Osteoblast (primary cell): ENCODE measurements around the gene PSMD14. TPM values are rescaled to one million over a fixed set of nuclear protein-coding genes. Genes with fewer than 3 reads are reported as not detected.

Experiments used
- DNase-seq: peaks from one replicate; pipeline ENCODE4 v3.0.0; 2011; ENCODE audit warnings: low spot score, mixed read lengths; ENCODE audit not compliant: insufficient read length; ENCODE audit errors: missing footprints
- H2AFZ ChIP-seq: 2 replicates; pipeline ENCODE4 v1.6.0; 2011; ENCODE audit warnings: mild to moderate bottlenecking, low read length
- H3K27ac ChIP-seq: 2 replicates; pipeline ENCODE4 v1.5.1; 2011; ENCODE audit warnings: mild to moderate bottlenecking, low read depth, low read length, moderate library complexity
- H3K27me3 ChIP-seq: 2 replicates; pipeline ENCODE4 v1.6.0; 2012; ENCODE audit warnings: mild to moderate bottlenecking, control low read depth, inconsistent platforms, low read length, moderate library complexity; ENCODE audit not compliant: insufficient read depth
- H3K36me3 ChIP-seq: 2 replicates; pipeline ENCODE4 v1.5.1; 2011; ENCODE audit warnings: mild to moderate bottlenecking, low read length, control low read depth, moderate library complexity; ENCODE audit not compliant: insufficient read depth
- H3K4me1 ChIP-seq: 2 replicates; pipeline ENCODE4 v1.5.1; 2011; ENCODE audit warnings: mild to moderate bottlenecking, low read length, control low read depth, moderate library complexity; ENCODE audit not compliant: insufficient read depth
- H3K4me2 ChIP-seq: 2 replicates; pipeline ENCODE4 v1.6.0; 2011; ENCODE audit warnings: mild to moderate bottlenecking, low read length; ENCODE audit not compliant: insufficient read depth
- H3K4me3 ChIP-seq: fragments of 200-600 bp; sonication (generic); 3 replicates; pipeline ENCODE4 v1.5.1; 2012; ENCODE audit warnings: mild to moderate bottlenecking, low read length, inconsistent platforms; ENCODE audit not compliant: insufficient read depth
- H3K79me2 ChIP-seq: 2 replicates; pipeline ENCODE4 v1.6.0; 2012; ENCODE audit warnings: mild to moderate bottlenecking, low read length, control low read depth, inconsistent platforms; ENCODE audit not compliant: insufficient read depth
- H3K9me3 ChIP-seq: 2 replicates; pipeline ENCODE4 v1.5.1; 2011; ENCODE audit warnings: low read depth, low read length, control low read depth
- H4K20me1 ChIP-seq: 2 replicates; pipeline ENCODE4 v1.6.0; 2012; ENCODE audit warnings: mild to moderate bottlenecking, low read length, control low read depth; ENCODE audit not compliant: insufficient read depth
- total RNA-seq: library from RNA; depleted of rRNA; stranded (reverse); fragments of >200 nt; gene quantifications from 2 replicates; pipeline ENCODE4 v1.2.3, GENCODE V29; 2012
- TF ChIP-seq, protein P1 (sequence below): IDR thresholded peaks from 2 replicates; pipeline ENCODE4 v1.5.1; 2011; ENCODE audit warnings: mild to moderate bottlenecking, low read depth, low read length, moderate library complexity; ENCODE audit errors: extremely low read depth

The PSMD14 gene
- total RNA-seq, 1 donor = 74.2 TPM

DNA sequence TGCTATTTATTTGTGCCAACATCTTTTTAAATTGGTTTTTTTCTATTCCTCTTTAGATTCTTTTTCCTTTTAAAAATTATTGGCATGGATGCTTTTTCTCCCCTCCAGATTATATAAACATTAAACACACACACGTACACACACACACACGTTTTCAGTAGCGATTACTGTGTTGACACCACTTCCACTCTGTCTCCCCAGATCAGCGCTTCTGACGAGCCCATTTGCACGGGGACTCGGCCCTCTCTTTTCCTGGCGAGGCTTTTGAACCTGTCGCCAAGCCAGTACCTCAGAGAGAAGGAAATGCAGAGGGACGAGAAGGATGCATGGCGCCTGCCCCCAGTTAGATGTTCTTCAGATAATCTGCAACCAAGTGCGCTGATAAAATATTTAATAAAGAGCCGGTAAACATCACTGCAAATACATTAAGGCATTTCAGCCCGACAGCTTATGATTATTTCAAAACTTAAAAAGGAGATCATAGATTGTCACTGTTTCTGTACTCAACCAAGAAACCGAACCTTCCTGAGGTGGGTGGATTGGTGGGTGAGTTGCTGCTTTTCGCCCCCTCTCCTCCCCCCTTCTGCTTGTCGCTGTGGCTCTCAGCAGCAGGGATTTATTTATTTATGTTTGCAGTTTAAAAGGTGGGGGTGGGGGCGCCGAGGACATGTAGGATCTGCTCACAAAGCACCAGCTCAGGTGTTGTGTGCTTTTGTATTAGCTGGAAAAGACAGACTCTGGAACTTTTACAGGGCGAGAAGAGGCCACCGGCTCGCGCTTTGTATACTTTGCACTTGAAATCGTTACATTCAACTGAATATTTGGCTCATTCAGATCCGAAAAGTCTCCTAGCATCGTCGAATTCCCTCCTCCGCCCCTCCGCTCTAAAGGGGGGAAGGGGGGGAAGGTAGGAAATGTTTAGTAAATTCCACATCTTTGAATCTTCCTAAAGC is 107.1 kb downstream of the PSMD14 start:
- Histone ChIP-seq H3K9me3 (no peaks in the 10 kb centered on the region), H3K27me3 (peaks cover 59% of the 10 kb centered on the region), H3K4me2 (peak overlapping the region; percentile 89), H3K79me2 (no peaks in the 10 kb centered on the region), H2AFZ (no peak overlapping the region), H3K4me1 (peaks cover 6% of the 10 kb centered on the region), H4K20me1 (peaks cover 3% of the 10 kb centered on the region), H3K27ac (no peak overlapping the region), H3K36me3 (peaks cover 3% of the 10 kb centered on the region), H3K4me3 (peak overlapping the region; percentile 72)
- DNase-seq = peak; percentile 65
- TF ChIP-seq, protein P1, sequence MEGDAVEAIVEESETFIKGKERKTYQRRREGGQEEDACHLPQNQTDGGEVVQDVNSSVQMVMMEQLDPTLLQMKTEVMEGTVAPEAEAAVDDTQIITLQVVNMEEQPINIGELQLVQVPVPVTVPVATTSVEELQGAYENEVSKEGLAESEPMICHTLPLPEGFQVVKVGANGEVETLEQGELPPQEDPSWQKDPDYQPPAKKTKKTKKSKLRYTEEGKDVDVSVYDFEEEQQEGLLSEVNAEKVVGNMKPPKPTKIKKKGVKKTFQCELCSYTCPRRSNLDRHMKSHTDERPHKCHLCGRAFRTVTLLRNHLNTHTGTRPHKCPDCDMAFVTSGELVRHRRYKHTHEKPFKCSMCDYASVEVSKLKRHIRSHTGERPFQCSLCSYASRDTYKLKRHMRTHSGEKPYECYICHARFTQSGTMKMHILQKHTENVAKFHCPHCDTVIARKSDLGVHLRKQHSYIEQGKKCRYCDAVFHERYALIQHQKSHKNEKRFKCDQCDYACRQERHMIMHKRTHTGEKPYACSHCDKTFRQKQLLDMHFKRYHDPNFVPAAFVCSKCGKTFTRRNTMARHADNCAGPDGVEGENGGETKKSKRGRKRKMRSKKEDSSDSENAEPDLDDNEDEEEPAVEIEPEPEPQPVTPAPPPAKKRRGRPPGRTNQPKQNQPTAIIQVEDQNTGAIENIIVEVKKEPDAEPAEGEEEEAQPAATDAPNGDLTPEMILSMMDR = no peak

DNA sequence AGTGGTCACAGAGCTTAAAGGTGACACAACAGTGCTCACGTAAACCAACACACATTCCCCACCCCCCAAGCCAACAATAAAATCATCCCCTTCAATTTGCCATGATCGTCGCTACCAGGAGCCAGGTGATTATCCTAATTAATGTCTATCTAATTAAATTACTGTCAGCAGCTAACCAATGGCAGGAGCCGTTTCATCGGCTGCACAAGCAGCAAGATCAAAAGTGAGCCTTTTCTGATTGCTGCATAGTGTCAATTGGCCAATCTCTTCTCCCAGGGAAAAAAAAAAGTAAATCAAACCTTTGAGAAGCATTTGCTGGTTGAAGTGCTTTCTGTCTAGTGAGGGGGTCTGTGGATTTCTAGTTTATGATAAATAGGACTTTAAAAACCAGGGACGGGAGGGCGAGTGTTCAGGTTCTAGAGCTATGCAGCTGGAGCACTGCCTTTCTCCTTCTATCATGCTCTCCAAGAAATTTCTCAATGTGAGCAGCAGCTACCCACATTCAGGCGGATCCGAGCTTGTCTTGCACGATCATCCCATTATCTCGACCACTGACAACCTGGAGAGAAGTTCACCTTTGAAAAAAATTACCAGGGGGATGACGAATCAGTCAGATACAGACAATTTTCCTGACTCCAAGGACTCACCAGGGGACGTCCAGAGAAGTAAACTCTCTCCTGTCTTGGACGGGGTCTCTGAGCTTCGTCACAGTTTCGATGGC is 107.9 kb downstream of the PSMD14 start, which contains the start of gene TBR1:
TSS of gene TBR1 (plus strand) at position 311 of the 721 bp plus-strand sequence. CDS start at position 425, 114 bp downstream.
- H3K27ac ChIP-seq = no peak within 1 kb of the TSS
- TF ChIP-seq, protein P1 = no peak
- H3K9me3 ChIP-seq = no peaks in the 10 kb centered on the region
- no peak within 1 kb of the TSS for H2AFZ ChIP-seq
- H3K27me3 ChIP-seq = peaks cover 66% of the 10 kb centered on the region
- no peak within 1 kb of the TSS for H3K4me3 ChIP-seq
- peak; percentile 56 for DNase-seq
- peaks cover 3% of the 10 kb centered on the region for H3K36me3 ChIP-seq
- H3K4me1 ChIP-seq = peaks cover 6% of the 10 kb centered on the region
- no peaks in the 10 kb centered on the region for H3K79me2 ChIP-seq
- peaks cover 3% of the 10 kb centered on the region for H4K20me1 ChIP-seq
- peak within 1 kb of the TSS; percentile 89 for H3K4me2 ChIP-seq

GRCh38 chr2:161416708-161417437 is 108.6 kb downstream of the PSMD14 start:
- Histone ChIP-seq H3K36me3 (no peaks in the 10 kb centered on the region), H3K27ac (no peak overlapping the region), H3K9me3 (no peaks in the 10 kb centered on the region), H3K4me3 (no peak overlapping the region), H3K79me2 (no peaks in the 10 kb centered on the region), H3K4me1 (peaks cover 6% of the 10 kb centered on the region), H2AFZ (no peak overlapping the region), H3K27me3 (peaks cover 74% of the 10 kb centered on the region), H3K4me2 (no peak overlapping the region), H4K20me1 (peaks cover 3% of the 10 kb centered on the region)
- DNase-seq = peak; percentile 30
- TF ChIP-seq, protein P1 = no peak
